ENCODE results near the gene SMC1B. TPM values are rescaled to one million over a fixed set of nuclear protein-coding genes. Genes with fewer than 3 reads are reported as not detected.
A peak's percentile ranks its signal among the peaks of the same experiment; 100 is the strongest.

The SMC1B gene
- polyA plus RNA-seq, 2 of the 4 experiments (the other 2 are of a cell fraction) = 0.03 TPM; not detected in 1

GRCh38 chr22:45335021-45335818 lies 78.2 kb downstream of the SMC1B start:
- Histone ChIP-seq H3K4me1 (no peaks in the 10 kb centered on the region), H3K4me3 (no peak overlapping the region), H3K27ac (no peak overlapping the region), H3K4me2 (no peak overlapping the region), H3K9me3 (no peaks in the 10 kb centered on the region)
- ATAC-seq = peak in 1 of 2 experiments; percentile 52; a peak in 3 of 6 replicates
- CTCF ChIA-PET = interaction anchor here (0.9 kb wide), 1 partner anchor 219 kb away, joined by 4 read pairs; no protein-coding TSS in a partner anchor
- no peak for DNase-seq (ENCODE audit: low read depth in 1 of 2, low spot score in 1 of 2)
- no peak for FAIRE-seq
- TF ChIP-seq CTCF (IDR thresholded peaks at IDR 0.05) = no peak
- no peak for TF ChIP-seq CBX8 (IDR thresholded peaks at IDR 0.05)
- no peak for TF ChIP-seq NR3C1 (IDR thresholded peaks at IDR 0.05)
- TF ChIP-seq POLR2A (IDR thresholded peaks at IDR 0.05; ENCODE audit: low read length) = no peak
- TF ChIP-seq KDM1A (IDR thresholded peaks at IDR 0.05; ENCODE audit: low read depth) = no peak
- TF ChIP-seq TP53 (CRISPR knock-in tag; IDR thresholded peaks at IDR 0.05) = no peak
- no peak for TF ChIP-seq E2F6 (IDR thresholded peaks at IDR 0.05; ENCODE audit: borderline replicate concordance, low read depth)
- TF ChIP-seq MYC (IDR thresholded peaks at IDR 0.05; ENCODE audit: borderline replicate concordance, low read length) = no peak
- TF ChIP-seq POLR2AphosphoS2 (conservative IDR thresholded peaks at IDR 0.05; ENCODE audit: low read length) = no peak
- no peak for TF ChIP-seq CBX2 (IDR thresholded peaks at IDR 0.05; ENCODE audit: borderline replicate concordance, low read depth)
- no peak for TF ChIP-seq JUN (IDR thresholded peaks at IDR 0.05)
- no peak for TF ChIP-seq HOXA7 (CRISPR knock-in tag; IDR thresholded peaks at IDR 0.05)
- no peak for TF ChIP-seq CHD4 (IDR thresholded peaks at IDR 0.05; ENCODE audit: borderline replicate concordance)
- no peak for TF ChIP-seq SMC3 (IDR thresholded peaks at IDR 0.05)
- no peak for TF ChIP-seq USF2 (IDR thresholded peaks at IDR 0.05)
- no peak for TF ChIP-seq HOXB5 (CRISPR knock-in tag; IDR thresholded peaks at IDR 0.05)
- no peak for TF ChIP-seq PHF8 (IDR thresholded peaks at IDR 0.05; ENCODE audit: borderline replicate concordance, low read depth)
- no peak for TF ChIP-seq SREBF2 (IDR thresholded peaks at IDR 0.05)
- TF ChIP-seq RFX5 (IDR thresholded peaks at IDR 0.05) = no peak
- WGBS (ENCODE audit: missing lambda C conversion rate) = 78% methylated on average over 21 of the region's 26 CpGs
- POLR2A ChIA-PET = no interaction called here

GRCh38 chr22:45334528-45334927 lies 78.9 kb downstream of the SMC1B start:
- Histone ChIP-seq H3K4me1 (no peaks in the 10 kb centered on the region), H3K4me2 (no peak overlapping the region), H3K27ac (no peak overlapping the region), H3K9me3 (no peaks in the 10 kb centered on the region), H3K4me3 (no peak overlapping the region)
- no peak for ATAC-seq
- FAIRE-seq = no peak
- POLR2A ChIA-PET = no interaction called here
- TF ChIP-seq RFX5 (IDR thresholded peaks at IDR 0.05) = no peak
- no peak for TF ChIP-seq CTCF (IDR thresholded peaks at IDR 0.05)
- TF ChIP-seq MYC (IDR thresholded peaks at IDR 0.05; ENCODE audit: borderline replicate concordance, low read length) = no peak
- TF ChIP-seq RARB (CRISPR knock-in tag; IDR thresholded peaks at IDR 0.05) = no peak
- no peak for TF ChIP-seq MAX (IDR thresholded peaks at IDR 0.05)
- TF ChIP-seq EHMT2 (IDR thresholded peaks at IDR 0.05; ENCODE audit: low read depth) = no peak
- TF ChIP-seq KDM1A (IDR thresholded peaks at IDR 0.05; ENCODE audit: low read depth) = no peak
- no peak for TF ChIP-seq ZNF302 (CRISPR knock-in tag; IDR thresholded peaks at IDR 0.05)
- no peak for TF ChIP-seq HOXB5 (CRISPR knock-in tag; IDR thresholded peaks at IDR 0.05)
- no peak for TF ChIP-seq NPAS2 (CRISPR knock-in tag; IDR thresholded peaks at IDR 0.05; ENCODE audit: borderline replicate concordance)
- no peak for TF ChIP-seq ESRRA (IDR thresholded peaks at IDR 0.05; ENCODE audit: borderline replicate concordance, low read length)
- no peak for DNase-seq (ENCODE audit: low read depth in 1 of 2, low spot score in 1 of 2)
- WGBS (ENCODE audit: missing lambda C conversion rate) = 95% methylated on average over 9 of the region's 9 CpGs
- CTCF ChIA-PET = no interaction called here

All from A549 (cell line).